Measurements from ENCODE around the gene DNAJC7. TPM values are rescaled to one million over a fixed set of nuclear protein-coding genes. Genes with fewer than 3 reads are reported as not detected.

The DNAJC7 gene
- total and polyA plus RNA-seq, 8 donors: 62.1 to 161 (median 137) TPM

- ATAC-seq: no peak
- TF ChIP-seq CTCF (IDR thresholded peaks at IDR 0.05): no peak
- H3K36me3 ChIP-seq: no peaks in the 10 kb centered on the region
These were observed 44.6 kb upstream of the DNAJC7 start for GRCh38 chr17:42061646-42062487.

GRCh38 chr17:42060231-42060630 is 43.0 kb upstream of the DNAJC7 start:
- Histone ChIP-seq H3K36me3 (no peaks in the 10 kb centered on the region), H3K4me1 (peaks cover 0 to 4% of the 10 kb centered on the region in 2 donors), H3K9me3 (no peaks in the 10 kb centered on the region), H3K4me3 (no peak overlapping the region), H3K27me3 (no peaks in the 10 kb centered on the region), H3K27ac (no peak overlapping the region)
- ATAC-seq (no peak), DNase-seq (no peak)
- intact Hi-C loops (cut with DNase I): no loop called here
- TF ChIP-seq CTCF (IDR thresholded peaks at IDR 0.05): no peak

More at GRCh38 chr17:42061646-42062487, 44.6 kb upstream of the DNAJC7 start:
- DNase-seq: no peak
- Histone ChIP-seq H3K9me3 (no peaks in the 10 kb centered on the region), H3K4me3 (no peak overlapping the region), H3K4me1 (peaks cover 0 to 4% of the 10 kb centered on the region in 2 donors), H3K27ac (no peak overlapping the region), H3K27me3 (no peaks in the 10 kb centered on the region)
- intact Hi-C loops (cut with DNase I): no loop called here

- no peak overlapping the region for H3K4me3 ChIP-seq
- TF ChIP-seq CTCF (IDR thresholded peaks at IDR 0.05): no peak
- ATAC-seq (no peak), DNase-seq (no peak)
- H3K9me3 ChIP-seq: no peaks in the 10 kb centered on the region
- intact Hi-C loops (cut with DNase I): no loop called here
- H3K27me3 ChIP-seq: no peaks in the 10 kb centered on the region
- peaks cover 0 to 4% of the 10 kb centered on the region in 2 donors for H3K4me1 ChIP-seq
- H3K27ac ChIP-seq: no peak overlapping the region
- no peaks in the 10 kb centered on the region for H3K36me3 ChIP-seq
These were observed 42.6 kb upstream of the DNAJC7 start for GRCh38 chr17:42059815-42060214.

GRCh38 chr17:42058063-42058462 is 40.8 kb upstream of the DNAJC7 start:
- ATAC-seq (no peak), DNase-seq (no peak)
- H3K4me1 ChIP-seq: no peaks in the 10 kb centered on the region
- no peaks in the 10 kb centered on the region for H3K36me3 ChIP-seq
- H3K27me3 ChIP-seq: peaks cover 0 to 13% of the 10 kb centered on the region in 2 donors
- intact Hi-C loops (cut with DNase I): no loop called here
- H3K27ac ChIP-seq: no peak overlapping the region
- TF ChIP-seq CTCF (IDR thresholded peaks at IDR 0.05): no peak
- H3K4me3 ChIP-seq: no peak overlapping the region
- H3K9me3 ChIP-seq: no peaks in the 10 kb centered on the region

GRCh38 chr17:42056635-42057034 is 39.4 kb upstream of the DNAJC7 start:
- Histone ChIP-seq H3K4me3 (no peak overlapping the region), H3K27ac (no peak overlapping the region), H3K27me3 (peaks cover 0 to 25% of the 10 kb centered on the region in 2 donors), H3K36me3 (no peaks in the 10 kb centered on the region), H3K9me3 (no peaks in the 10 kb centered on the region), H3K4me1 (peaks cover 0 to 1% of the 10 kb centered on the region in 2 donors)
- DNase-seq (no peak), ATAC-seq (no peak)
- no peak for TF ChIP-seq CTCF (IDR thresholded peaks at IDR 0.05)
- intact Hi-C loops (cut with DNase I): no loop called here
